MM.1S (cell line): ENCODE data around the gene RAPGEF6.
"Not testable (repeated sequence)": the region's sequence is repeated elsewhere in the genome, so short reads cannot be mapped to it uniquely, and the experiment has no call there.

ENCODE experiments used
- CTCF ChIP-seq: fragments of 300-600 bp; sonication (generic); IDR thresholded peaks from 2 replicates; pipeline ENCODE4 v1.5.1; 2016; ENCODE audit warnings: antibody characterized with exemption, low read length, mixed read lengths
- EZH2 ChIP-seq: fragments of 300-600 bp; sonication (generic); optimal IDR thresholded peaks from 2 replicates; pipeline ENCODE3; 2017; ENCODE audit warnings: low read depth, mild to moderate bottlenecking, antibody characterized with exemption, low read length, mixed read lengths
- EZH2phosphoT487 ChIP-seq: fragments of 300-600 bp; sonication (generic); IDR thresholded peaks from 2 replicates; pipeline ENCODE4 v1.6.1; 2018; ENCODE audit warnings: antibody characterized with exemption, low read length

- TF ChIP-seq EZH2, CTCF, EZH2phosphoT487: not testable (repeated sequence)
These were observed 43.2 kb upstream of the RAPGEF6 start for GRCh38 chr5:131678273-131678672.
